IPS-11a (cell line): ENCODE measurements around the gene ERC2.

ENCODE experiments used
- H3K4me3 ChIP-seq: one replicate; pipeline ENCODE4 v1.5.1; 2013; ENCODE audit warnings: low read depth, low read length, control low read depth

Gene ERC2

DNA sequence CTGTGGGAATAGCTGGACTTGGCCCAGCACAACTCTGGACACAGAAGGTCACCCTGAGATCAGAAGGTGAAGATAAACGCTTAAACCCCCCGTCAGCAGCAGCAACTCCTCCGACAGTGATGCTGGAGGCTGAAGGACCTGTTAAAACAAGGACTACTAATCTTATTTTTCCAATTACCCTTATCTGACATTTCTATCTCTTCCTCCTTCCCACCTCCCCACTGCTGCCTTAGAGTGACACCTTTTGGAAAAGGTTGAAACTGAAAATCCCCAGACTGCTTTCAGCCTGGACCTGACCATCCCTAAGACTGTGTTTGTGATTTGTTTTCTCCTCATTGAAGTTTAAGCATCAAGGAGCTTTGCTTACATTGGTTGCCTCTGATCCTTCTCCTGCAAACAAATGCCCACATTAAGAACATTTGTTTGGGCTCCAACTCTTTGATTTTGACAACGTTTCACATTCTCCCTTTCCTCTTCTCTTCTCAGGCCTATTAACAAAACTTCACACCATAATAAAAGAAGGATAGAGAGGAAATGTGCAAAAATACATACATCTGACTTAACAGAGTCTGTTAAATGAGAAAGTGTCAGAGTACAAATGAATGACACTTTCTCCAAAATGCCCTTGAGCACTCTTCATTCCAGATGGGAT is 570.6 kb downstream of the ERC2 start:
- no peak overlapping the region for H3K4me3 ChIP-seq

DNA sequence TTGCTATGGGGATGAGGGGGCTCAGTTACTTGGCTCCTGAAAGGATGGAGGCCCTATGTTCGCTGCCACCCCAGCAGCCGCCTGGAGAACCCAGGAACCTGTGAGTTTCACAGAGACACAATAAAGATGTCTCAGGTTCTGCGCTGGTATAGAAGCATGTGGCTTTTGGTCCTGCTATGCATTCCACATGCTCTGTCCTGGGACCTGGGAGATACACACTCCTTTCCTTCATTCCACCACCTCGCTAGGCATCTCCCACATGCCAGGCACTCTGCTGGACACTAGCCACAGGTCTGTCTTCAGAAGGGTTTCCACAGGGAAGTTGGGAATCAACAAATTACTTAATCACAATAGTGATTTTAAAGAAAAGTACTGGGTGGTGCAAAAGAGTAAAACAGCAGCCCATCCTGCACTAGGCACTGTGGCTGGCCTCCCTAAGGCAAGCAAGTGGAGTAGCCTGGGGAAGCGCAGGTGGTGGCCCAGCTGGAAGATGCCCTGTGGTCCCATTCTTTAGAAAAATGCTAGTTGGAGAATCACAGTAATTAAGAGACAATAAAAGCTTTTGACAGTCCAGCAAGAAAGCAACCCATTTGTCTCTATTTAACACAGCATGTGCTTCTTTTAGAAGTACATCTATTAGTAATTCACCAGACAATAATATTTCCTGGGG is 572.2 kb downstream of the ERC2 start:
- no peak overlapping the region for H3K4me3 ChIP-seq

DNA sequence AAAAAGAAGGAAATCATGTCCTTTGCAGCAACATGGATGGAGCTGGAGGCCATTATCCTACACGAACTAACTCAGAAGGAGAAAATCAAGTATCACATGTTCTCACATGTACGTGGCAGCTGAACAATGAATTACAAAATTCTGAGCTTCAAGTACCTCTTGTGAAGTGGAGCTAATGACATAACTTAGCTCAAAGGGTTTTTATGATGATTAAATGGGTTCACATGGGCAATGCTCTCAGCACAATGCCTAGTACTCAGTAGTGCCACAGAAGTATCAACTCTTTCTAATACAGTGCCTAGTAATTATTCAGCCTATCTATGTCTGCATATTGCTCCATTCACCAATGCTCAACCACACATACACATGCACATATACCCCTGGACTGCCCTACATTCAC is 573.7 kb downstream of the ERC2 start:
- H3K4me3 ChIP-seq = no peak overlapping the region

DNA sequence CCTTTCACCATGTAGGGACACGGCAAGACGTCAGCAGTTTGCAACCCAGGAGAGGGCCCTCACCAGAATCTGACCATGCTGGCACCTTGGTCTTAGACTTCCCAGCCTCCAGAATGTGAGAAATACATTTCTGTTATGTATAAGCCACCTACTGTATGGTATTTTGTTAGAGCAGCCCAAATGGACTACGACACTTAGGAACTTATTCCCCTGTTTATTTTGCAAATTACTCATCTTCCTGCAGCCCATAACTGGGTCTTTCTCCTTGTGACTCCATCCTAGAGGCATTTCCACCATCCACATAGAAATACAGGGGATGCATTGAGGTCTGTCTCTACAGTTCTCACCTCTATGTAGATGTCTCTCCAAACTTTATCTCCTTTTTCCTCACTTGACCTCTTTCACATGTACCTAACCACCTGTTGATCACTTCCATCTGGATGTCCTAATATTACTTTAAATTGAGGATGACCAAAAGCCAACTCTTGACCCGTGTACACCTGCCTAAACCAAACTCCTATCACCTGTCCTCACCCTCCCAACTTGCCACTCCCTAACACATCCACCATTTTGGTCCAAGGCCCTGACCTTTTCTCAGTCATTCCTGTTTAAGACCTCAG is 575.1 kb downstream of the ERC2 start:
- no peak overlapping the region for H3K4me3 ChIP-seq

DNA sequence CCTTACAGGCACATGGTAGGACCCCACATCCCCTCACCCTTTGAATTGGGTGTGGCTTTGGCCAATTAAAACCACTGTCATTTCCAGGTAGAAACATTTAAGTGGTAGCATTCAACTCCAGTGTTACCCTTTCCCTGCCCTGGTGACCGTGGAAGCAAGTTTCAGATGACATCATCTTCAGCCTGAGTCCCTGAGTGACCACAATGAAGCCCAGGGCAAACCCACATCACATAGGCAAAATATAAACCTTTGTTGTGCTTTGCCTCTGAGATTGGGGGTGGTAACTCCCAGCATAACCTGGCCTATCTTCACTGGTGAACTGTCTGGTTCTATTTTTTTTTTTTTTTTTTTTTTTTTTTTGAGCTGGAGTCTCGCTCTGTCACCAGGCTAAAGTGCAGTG is 577.2 kb downstream of the ERC2 start:
- H3K4me3 ChIP-seq = no peak overlapping the region

DNA sequence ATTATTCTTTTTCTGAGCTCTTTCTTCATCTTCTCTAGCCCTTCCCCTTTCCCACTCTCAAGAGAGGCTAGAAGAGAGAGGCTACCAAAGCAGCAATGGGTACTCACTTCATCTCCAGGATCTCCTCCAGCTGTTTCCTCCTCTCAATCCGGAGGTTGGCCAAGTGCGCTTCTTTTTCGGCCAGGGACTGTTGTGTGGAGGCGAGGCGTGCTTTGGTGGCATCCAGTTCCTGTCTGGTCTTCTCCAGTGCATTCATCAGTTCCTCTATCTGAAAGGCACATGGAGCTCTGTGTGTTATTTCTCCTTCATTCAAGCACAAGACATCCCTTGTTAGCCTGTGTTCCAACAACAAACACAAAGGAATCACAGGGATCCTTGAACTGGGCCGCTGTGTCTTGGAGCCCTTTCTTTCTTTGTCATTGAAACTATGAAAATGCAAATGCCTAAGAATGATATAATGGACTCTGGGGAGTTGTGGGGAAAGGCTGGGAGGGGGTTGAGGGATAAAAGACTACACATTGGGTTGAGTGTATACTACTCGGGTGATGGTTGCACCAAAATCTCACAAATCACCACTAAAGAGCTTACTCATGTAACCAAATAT is 579.9 kb downstream of the ERC2 start:
- H3K4me3 ChIP-seq = no peak overlapping the region

DNA sequence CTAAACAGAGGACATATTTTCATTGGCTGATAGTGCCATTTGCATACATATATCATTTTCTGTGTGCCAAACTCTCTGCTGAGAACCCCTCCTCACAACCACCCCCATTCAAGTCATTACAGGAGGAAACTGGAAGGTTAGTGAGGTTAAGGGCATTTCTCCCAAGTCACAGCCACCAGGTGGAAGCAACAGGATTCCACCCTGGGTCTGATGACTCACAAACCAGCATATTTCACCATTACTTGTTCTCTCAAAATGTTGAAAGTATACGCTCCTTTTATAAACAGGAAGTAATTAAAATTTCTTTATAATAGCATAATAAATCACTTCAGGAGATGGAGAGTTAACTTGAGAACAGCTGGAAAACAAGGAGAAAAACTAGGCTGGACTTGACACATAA is 582.5 kb downstream of the ERC2 start:
- H3K4me3 ChIP-seq = no peak overlapping the region

DNA sequence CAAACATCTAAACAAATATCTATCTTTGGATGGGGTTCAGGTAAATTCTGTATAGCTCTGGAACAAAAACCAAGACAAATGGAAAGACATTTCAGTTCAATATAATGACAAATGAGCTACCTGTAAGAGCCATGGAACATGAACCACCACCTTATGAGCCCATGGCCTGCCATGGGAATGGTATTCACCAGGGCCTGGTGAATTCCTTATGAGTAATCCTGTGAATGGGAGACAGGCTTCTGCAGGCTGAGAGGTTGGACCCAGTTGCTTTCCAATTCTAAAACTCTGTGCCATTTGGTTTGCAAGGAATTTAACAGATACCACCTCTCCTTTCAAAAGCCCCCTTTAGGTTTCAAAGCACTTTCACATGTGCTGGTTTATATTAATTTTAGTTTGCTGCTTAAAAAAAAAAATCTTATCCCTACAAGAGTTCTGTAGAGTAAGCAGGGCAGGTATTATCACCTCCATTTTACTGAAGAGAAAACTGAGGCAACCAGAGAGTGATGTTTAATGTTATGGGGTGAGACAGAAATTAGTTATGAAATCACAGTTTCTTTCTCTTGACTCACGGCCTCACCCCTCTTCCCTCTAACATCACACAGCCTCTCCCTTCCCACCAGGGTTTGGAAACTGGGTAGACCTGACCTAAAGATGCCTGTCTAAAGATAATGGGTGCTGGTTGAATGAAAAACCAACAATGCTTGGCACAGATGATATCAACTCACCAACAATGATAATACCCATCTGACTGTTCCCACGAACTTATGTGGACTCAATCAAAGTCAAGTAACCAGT is 583.6 kb downstream of the ERC2 start:
- H3K4me3 ChIP-seq = no peak overlapping the region

DNA sequence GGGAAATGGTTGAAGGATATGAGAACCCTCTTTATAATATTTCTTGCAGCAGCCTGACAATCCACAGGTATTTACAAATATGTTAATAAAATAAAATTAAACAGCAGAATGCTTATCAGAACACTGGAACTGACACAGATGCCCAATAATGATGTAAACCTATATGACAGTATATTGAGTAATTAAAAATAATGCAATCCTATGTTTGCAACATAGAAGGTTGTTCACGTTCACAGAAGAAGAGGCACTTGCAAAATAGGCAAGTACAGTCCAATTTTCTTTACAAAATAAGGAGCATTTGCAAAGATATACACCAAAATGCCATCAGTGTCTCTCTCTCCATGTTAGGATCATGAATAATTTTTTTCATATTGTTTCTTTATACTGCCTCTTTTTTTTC is 584.2 kb downstream of the ERC2 start:
- H3K4me3 ChIP-seq = no peak overlapping the region

DNA sequence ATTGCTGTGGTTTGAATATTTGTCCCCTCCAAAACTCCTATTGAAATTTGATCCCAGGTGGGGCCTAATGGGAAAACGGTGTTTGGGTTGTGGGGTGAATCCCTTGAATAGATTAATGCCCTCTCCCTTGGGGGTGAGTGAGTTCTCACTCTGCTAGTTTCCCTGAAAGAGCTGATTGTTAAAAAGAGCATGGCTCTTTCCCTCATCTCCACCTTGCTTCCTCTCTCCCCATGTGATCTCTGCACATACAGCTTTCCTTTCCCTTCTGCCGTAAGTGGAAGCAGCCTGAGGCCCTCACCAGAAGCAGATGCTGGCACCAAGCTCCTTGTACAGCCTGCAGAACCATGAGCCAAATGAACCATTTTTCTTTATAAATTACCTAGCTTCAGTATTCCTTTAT is 586.3 kb downstream of the ERC2 start:
- no peak overlapping the region for H3K4me3 ChIP-seq

DNA sequence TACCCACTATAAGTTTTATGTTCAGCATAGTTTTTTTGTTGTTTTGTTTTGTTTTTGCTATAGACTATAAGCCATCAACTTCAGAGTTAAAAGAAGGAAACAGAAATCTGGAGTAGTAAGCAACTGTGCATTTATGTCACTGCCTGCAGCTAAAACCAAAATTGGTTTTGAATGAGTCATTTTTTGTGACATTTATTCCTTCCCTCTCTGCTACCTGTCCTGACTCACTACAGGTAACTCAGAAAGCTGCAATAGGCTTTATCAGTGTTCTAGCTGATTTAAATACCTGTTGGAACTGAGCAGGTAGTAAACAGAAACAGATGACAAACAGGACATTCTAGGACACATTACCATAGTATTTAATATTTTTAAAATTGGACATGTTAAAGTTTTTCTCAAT is 587.9 kb downstream of the ERC2 start:
- H3K4me3 ChIP-seq = no peak overlapping the region

DNA sequence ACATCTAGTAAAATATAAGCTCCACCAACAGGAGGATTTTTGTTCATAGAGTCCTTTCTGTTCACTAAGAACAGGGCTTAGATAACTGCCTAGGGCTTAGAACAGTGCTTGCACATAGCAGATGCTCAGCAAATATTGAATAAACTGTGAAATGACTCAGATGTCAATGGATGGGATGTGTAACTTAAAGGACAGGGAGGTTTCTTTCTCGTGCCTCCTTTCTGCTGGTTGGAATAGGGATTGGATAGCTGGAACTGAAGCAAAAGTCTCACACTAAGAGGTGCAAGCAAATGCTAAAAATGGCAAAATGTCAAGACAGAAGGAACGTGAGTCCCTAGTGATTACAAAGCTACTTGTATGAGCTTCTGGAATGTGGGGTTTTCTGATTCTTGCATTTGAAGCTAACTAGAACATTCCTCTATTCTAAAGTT is 588.4 kb downstream of the ERC2 start:
- no peak overlapping the region for H3K4me3 ChIP-seq

DNA sequence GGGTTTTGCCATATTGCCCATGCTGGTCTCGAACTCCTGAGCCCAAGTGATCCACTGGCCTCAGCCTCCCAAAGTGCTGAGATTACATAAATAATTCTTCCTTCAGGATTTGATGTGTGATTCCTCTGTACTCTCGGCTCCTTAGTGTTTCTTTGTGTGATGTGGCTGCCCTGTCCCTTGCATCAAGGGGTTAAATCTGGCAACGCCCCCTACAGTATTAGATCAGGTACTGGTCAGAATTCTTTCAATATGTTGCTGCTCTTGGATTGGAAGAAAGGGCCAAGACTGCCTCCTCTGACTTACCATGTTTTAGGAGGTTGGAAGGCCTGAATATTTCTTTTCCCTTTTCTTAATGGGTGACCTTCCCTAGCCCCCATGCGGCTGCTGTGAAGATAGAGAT is 590.6 kb downstream of the ERC2 start:
- no peak overlapping the region for H3K4me3 ChIP-seq

DNA sequence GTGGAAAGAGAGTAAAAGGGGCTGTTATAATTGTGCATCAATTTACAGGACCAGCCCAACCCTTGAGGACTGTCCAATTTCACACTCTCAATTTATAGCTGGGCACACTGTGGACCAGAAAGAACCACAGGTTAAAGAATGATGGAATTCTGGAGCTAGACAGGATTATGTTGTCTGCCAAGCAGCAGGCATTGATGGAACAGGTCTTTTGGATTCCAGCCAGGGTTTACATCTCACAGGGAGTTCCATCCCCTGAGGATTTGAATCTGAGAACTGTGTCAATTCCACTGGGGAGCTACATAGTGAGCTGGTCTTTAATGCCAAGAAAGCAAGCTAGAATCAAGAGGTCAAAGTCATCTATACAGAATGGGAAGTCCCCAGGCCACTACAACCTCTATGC is 591.7 kb downstream of the ERC2 start:
- no peak overlapping the region for H3K4me3 ChIP-seq

DNA sequence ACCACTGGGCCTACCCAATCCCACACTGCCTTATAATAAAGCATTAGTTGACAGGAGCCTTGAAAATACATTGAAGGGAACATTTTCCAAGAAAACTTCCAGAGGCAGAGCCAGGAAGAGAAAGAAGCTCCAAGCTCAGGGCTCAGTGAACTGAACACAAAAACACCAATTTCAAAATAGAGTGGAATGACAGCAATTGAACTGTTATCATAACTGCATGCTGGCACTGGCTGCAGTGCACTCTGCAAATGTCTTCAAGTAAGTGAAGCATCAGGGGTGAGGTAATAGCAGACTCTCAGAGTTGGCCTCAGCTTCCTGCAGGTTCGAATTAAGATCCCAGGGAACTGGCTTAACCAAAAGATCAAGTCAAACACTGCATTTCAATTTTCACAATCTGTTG is 593.2 kb downstream of the ERC2 start:
- H3K4me3 ChIP-seq = no peak overlapping the region

DNA sequence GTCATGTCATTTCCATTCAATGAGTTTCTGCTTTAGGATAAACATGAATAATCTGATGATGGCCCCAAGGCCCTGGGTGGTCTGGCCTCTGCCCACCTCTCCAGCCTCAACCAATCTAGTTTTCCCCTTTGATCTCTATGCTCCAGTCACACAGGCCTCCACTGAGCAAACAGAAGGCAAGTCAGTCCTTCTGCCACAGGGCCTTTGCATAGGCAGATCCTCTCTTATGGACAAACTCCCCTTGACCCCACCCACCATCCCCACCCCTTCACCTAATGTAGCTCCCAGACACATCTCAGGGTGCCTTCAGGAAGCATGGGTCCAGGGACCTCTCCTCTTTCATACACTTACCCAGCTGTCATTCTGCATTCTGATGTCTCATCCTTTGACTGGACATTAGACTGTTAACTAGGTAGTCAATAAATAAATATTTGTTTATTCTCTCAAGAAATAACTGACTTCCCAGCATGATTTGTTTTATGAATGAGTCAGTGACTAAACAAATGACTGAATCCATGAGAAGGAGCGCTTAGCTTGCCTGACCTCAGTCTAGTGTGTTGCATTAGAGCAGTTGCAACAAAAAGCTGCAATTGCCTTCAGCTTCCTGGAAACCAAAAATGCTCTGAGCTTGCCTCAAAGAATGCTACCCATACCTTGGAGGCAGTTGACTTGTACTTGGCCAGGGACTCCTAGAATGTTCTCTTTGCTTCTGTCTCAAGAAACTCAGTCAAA is 594.6 kb downstream of the ERC2 start:
- no peak overlapping the region for H3K4me3 ChIP-seq

DNA sequence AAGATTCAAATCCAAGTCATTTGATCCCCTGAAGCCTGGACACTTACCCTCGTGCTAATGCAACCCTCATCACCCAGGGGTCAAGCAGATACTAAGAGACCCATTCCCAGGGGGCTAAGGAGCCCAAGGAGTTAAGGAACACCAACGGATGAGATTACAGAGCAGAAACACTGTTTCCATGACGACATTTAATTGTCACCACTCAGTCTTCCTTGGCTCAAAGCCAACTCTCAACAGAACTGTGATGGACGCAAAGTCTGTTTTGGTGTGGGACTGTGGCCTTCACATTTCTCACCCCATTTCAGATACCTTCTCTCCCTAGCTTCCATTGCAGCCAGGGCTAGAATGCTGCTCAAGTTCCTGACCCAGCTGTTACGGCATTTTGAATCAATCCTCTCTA is 597.7 kb downstream of the ERC2 start:
- H3K4me3 ChIP-seq = no peak overlapping the region

DNA sequence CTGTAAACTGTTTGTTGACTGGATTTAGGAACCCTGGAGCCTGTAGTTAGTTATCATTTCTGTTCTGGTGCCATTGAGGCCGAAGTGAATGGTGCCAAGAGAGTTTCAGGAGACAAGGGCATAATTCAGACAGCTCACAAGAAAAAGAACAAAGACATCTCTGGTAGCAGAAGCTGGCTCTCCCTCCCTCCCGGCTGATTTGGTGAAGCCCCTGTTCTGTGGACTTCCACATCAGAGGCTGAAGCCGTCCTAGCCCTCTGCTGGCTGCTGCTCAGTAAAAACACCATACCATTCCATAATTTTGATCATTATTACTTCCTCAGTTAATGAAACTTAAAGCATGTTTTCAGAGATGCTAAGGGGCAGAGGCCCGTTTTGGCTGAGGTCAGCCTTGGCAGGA is 599.9 kb downstream of the ERC2 start:
- no peak overlapping the region for H3K4me3 ChIP-seq

DNA sequence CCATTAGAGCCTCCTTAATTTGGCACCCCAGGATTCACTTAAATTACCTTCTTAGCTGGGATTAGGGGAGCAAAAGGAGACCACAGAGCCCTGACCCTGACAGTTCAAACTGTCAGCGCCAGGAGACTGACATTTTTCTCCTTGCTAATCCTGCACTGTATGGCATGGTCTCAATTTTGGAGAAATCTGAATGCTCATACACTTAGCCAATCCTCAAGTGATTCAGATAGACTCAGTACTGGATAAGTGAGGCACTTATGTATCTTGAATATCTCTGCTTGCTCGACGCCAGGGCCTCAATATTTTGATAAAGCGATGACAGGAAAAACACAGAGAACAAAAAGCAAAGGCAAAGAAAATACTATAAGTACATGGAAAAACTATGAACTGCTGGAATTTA is 605.2 kb downstream of the ERC2 start:
- no peak overlapping the region for H3K4me3 ChIP-seq

DNA sequence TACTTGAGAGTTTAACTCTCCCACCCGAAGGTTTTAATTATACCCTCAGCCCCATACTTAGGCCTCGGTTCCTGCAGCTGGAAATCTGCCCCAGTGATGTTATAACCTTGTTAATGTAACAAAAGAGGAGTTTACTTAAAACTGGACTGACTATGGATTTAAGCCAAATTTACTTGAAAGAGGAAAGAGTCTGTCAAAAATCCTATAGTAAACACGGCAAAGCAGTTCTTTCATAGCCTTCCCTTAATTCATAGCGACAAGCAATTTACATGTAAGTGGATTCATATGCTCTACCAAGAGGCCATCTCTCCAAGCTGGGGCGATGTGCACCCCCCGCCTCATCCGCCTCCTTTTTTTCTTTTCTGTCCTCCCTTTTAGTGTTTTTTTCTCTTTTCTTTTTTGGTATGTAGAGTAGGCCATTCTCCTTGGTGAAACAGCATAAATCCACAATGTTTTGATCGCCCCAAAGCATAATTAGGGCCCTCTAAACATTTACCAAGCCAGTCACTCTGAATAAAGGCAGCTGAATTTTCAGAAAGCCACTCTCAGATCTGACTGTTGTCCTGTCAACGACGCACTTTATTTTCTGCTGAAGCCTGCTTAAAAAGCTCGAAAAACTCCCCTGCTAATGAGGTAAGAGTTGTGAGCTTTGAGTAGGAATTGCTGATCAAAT is 608.1 kb downstream of the ERC2 start:
- no peak overlapping the region for H3K4me3 ChIP-seq
